ENCODE data around the gene DHRS9. TPM values are rescaled to one million over a fixed set of nuclear protein-coding genes. Genes with fewer than 3 reads are reported as not detected.

DHRS9 gene
- total RNA-seq, 2 donors from 2014 or later: 1.0 TPM; not detected in 1

- Histone ChIP-seq H3K27me3 (no peaks in the 10 kb centered on the region), H3K27ac (no peak overlapping the region), H3K4me3 (no peak overlapping the region), H3K4me1 (no peaks in the 10 kb centered on the region), H3K36me3 (replicated peaks in 1 of 2; ENCODE audit: insufficient read depth in 1 of 2, low read depth in 2 of 2) (no peaks in the 10 kb centered on the region), H3K9me3 (no peaks in the 10 kb centered on the region)
- 63 to 66% methylated on average over 3 of the region's 3 CpGs for WGBS, 2 donors
- DNase-seq (peak in 1 of 4 donors; percentile 18), ATAC-seq (no peak)
- intact Hi-C loops (cut with DNase I): loop anchor here (10.0 kb wide), 1 partner anchor 162 kb away; no protein-coding TSS in a partner anchor
- TF ChIP-seq POLR2A (IDR thresholded peaks at IDR 0.05): no peak
- TF ChIP-seq CTCF (IDR thresholded peaks at IDR 0.05): no peak
Measured at GRCh38 chr2:169136885-169137534, 67.6 kb downstream of the DHRS9 start.

- no peak for TF ChIP-seq CTCF (IDR thresholded peaks at IDR 0.05)
- TF ChIP-seq POLR2A (IDR thresholded peaks at IDR 0.05): no peak
- Histone ChIP-seq H3K27ac (no peak overlapping the region), H3K4me3 (no peak overlapping the region), H3K36me3 (replicated peaks in 1 of 2; ENCODE audit: insufficient read depth in 1 of 2, low read depth in 2 of 2) (no peaks in the 10 kb centered on the region), H3K4me1 (no peaks in the 10 kb centered on the region), H3K9me3 (no peaks in the 10 kb centered on the region), H3K27me3 (no peaks in the 10 kb centered on the region)
- DNase-seq: no peak
- intact Hi-C loops (cut with DNase I): loop anchor here (10.0 kb wide), 1 partner anchor 163 kb away; no protein-coding TSS in a partner anchor
- ATAC-seq: no peak
- 39 to 44% methylated on average over 2 of the region's 2 CpGs for WGBS, 2 donors
Measured at GRCh38 chr2:169137924-169138323, 68.6 kb downstream of the DHRS9 start.

- TF ChIP-seq POLR2A (IDR thresholded peaks at IDR 0.05): no peak
- TF ChIP-seq CTCF (IDR thresholded peaks at IDR 0.05): no peak
- no peak for DNase-seq
- WGBS, 2 donors: 68 to 75% methylated on average over 7 of the region's 7 CpGs
- Histone ChIP-seq H3K4me3 (no peak overlapping the region), H3K27me3 (no peaks in the 10 kb centered on the region), H3K9me3 (no peaks in the 10 kb centered on the region), H3K4me1 (no peaks in the 10 kb centered on the region), H3K27ac (no peak overlapping the region), H3K36me3 (replicated peaks in 1 of 2; ENCODE audit: insufficient read depth in 1 of 2, low read depth in 2 of 2) (no peaks in the 10 kb centered on the region)
- no peak for ATAC-seq
- intact Hi-C loops (cut with DNase I): loop anchor here (10.0 kb wide), 1 partner anchor 164 kb away; no protein-coding TSS in a partner anchor
Measured at GRCh38 chr2:169139145-169139544, 69.8 kb downstream of the DHRS9 start.

DNA sequence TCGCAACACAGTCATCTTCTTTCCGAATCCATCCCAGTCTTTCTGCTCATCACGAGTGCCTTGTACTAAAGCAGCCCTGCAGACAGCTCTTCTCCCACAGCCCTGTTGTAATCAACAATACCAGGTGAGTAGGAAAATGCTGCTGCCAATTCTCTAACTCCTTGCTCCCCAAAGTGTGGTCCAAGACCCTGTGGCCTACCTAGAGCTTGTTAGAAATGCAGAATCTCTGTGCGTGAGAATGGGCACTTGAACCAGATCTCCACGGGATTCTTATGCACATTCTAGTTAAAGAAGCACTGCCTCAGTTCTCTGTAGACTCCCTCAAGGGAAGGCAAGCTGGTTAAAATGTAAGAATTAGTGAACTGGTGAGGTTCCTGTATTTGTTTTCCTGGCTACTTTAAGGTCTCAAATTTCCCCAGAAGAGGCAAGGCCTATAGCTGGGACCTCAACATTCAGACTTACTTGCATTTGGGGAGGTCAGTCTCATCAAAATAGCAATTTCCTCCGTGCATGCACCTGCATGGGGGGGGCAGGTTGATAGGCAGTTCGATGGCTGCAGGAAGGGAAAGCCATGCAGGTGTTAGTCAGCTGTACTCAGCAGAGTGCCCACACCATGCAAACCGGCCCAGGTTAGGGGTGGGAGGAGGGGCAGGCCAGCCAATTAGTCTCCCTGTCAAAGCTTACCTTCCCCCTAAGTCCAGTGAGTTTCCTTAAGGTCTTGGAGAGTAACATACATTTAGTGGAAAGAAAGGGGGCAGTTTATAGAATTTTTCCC is 70.8 kb downstream of the DHRS9 start:
- Histone ChIP-seq H3K36me3 (replicated peaks in 1 of 2; ENCODE audit: insufficient read depth in 1 of 2, low read depth in 2 of 2) (no peaks in the 10 kb centered on the region), H3K27ac (no peak overlapping the region), H3K4me1 (no peaks in the 10 kb centered on the region), H3K4me3 (no peak overlapping the region), H3K9me3 (no peaks in the 10 kb centered on the region), H3K27me3 (no peaks in the 10 kb centered on the region)
- TF ChIP-seq POLR2A (IDR thresholded peaks at IDR 0.05) (no peak), CTCF (IDR thresholded peaks at IDR 0.05) (no peak)
- WGBS, 2 donors: 65 to 66% methylated on average over 8 of the region's 8 CpGs
- ATAC-seq: no peak
- intact Hi-C loops (cut with DNase I): loop anchor here (10.0 kb wide), 1 partner anchor 165 kb away; no protein-coding TSS in a partner anchor
- DNase-seq: no peak
